Esophagus squamous epithelium (tissue), 4 donors: Measurements from ENCODE around the gene XCL1.

Experiments
- CTCF ChIP-seq, 6 experiments: fragments of 450-650 bp in 4 of 6; fragments of 200-600 bp in 2 of 6; sonication (generic) in 2 of 6; IDR thresholded peaks; one replicate each; pipeline ENCODE4 v1.5.1; 2016 to 2019; ENCODE audit warnings: antibody characterized with exemption in 6 of 6, mild to moderate bottlenecking in 4 of 6, moderate library complexity in 4 of 6
- POLR2A ChIP-seq, 4 donors: fragments of 450-650 bp; IDR thresholded peaks; one replicate each; pipeline ENCODE4 v1.6.1; 2017; ENCODE audit warnings: antibody characterized with exemption in 4 of 4, mild to moderate bottlenecking in 4 of 4, moderate library complexity in 3 of 4

- no peak for TF ChIP-seq CTCF (IDR thresholded peaks at IDR 0.05)
- TF ChIP-seq POLR2A (IDR thresholded peaks at IDR 0.05), result no peak
Measured at GRCh38 chr1:168607872-168608428, 31.5 kb downstream of the XCL1 start.
